HEK293T (cell line): ENCODE data around the gene GIN1.

Source experiments
- CTCF ChIA-PET: fragments of 350-600 bp; formaldehyde crosslinking; extraction: SDS; loops from one replicate; lab custom pipeline; 2021; ENCODE audit warnings: antibody characterized with exemption, inconsistent platforms; lab: Yijun Ruan, JAX
- POLR2A ChIA-PET: fragments of 350-600 bp; formaldehyde crosslinking; extraction: SDS; loops from one replicate; lab custom pipeline; 2020; ENCODE audit warnings: antibody characterized with exemption, inconsistent platforms; lab: Yijun Ruan, JAX
- DNase-seq: peaks from one replicate; pipeline ENCODE4 v3.0.0; 2012; ENCODE audit warnings: mixed read lengths; ENCODE audit errors: extremely low spot score
- ARNT ChIP-seq: fragments of 450-650 bp; IDR thresholded peaks from 2 replicates; pipeline ENCODE4 v1.6.1; 2017; ENCODE audit warnings: mild to moderate bottlenecking
- BHLHE40 ChIP-seq: fragments of 450-650 bp; IDR thresholded peaks from 2 replicates; pipeline ENCODE4 v1.6.1; 2016; ENCODE audit warnings: mild to moderate bottlenecking, moderate library complexity, borderline replicate concordance
- CTBP1 ChIP-seq: fragments of 450-650 bp; IDR thresholded peaks from 2 replicates; pipeline ENCODE4 v1.6.1; 2016; ENCODE audit warnings: borderline replicate concordance
- ELF4 ChIP-seq: fragments of 450-650 bp; IDR thresholded peaks from 2 replicates; pipeline ENCODE4 v1.6.1; 2017; ENCODE audit warnings: antibody characterized with exemption
- FOXA1 ChIP-seq: fragments of 450-650 bp; IDR thresholded peaks from 2 replicates; pipeline ENCODE4 v1.6.1; 2016; ENCODE audit warnings: mild to moderate bottlenecking
- FOXK2 ChIP-seq: fragments of 450-650 bp; IDR thresholded peaks from 2 replicates; pipeline ENCODE4 v1.6.1; 2016; ENCODE audit warnings: mild to moderate bottlenecking
- FOXM1 ChIP-seq: fragments of 450-650 bp; IDR thresholded peaks from 2 replicates; pipeline ENCODE4 v1.6.1; 2017; ENCODE audit warnings: mild to moderate bottlenecking, borderline replicate concordance
- HDGF ChIP-seq: fragments of 450-650 bp; IDR thresholded peaks from 2 replicates; pipeline ENCODE4 v1.6.1; 2017; ENCODE audit warnings: antibody characterized with exemption, borderline replicate concordance
- L3MBTL2 ChIP-seq: fragments of 450-650 bp; conservative IDR thresholded peaks from 2 replicates; pipeline ENCODE4 v1.6.1; 2016; ENCODE audit warnings: mild to moderate bottlenecking
- LEF1 ChIP-seq: fragments of 450-650 bp; IDR thresholded peaks from 2 replicates; pipeline ENCODE4 v1.6.1; 2017; ENCODE audit warnings: mild to moderate bottlenecking, borderline replicate concordance
- NFRKB ChIP-seq: fragments of 450-650 bp; IDR thresholded peaks from 2 replicates; pipeline ENCODE4 v1.6.1; 2016; ENCODE audit warnings: mild to moderate bottlenecking, moderate library complexity
- SP1 ChIP-seq: fragments of 450-650 bp; IDR thresholded peaks from 2 replicates; pipeline ENCODE4 v1.6.1; 2017
- SUZ12 ChIP-seq: fragments of 450-650 bp; IDR thresholded peaks from 2 replicates; pipeline ENCODE4 v1.6.1; 2016; ENCODE audit warnings: mild to moderate bottlenecking
- TARDBP ChIP-seq: fragments of 450-650 bp; IDR thresholded peaks from 2 replicates; pipeline ENCODE4 v1.6.1; 2016
- ZNF384 ChIP-seq: fragments of 450-650 bp; IDR thresholded peaks from 2 replicates; pipeline ENCODE4 v1.6.1; 2016
- TF ChIP-seq, protein P1 (sequence below): fragments of 450-650 bp; IDR thresholded peaks from 2 replicates; pipeline ENCODE4 v1.6.1; 2016

Gene GIN1

DNA sequence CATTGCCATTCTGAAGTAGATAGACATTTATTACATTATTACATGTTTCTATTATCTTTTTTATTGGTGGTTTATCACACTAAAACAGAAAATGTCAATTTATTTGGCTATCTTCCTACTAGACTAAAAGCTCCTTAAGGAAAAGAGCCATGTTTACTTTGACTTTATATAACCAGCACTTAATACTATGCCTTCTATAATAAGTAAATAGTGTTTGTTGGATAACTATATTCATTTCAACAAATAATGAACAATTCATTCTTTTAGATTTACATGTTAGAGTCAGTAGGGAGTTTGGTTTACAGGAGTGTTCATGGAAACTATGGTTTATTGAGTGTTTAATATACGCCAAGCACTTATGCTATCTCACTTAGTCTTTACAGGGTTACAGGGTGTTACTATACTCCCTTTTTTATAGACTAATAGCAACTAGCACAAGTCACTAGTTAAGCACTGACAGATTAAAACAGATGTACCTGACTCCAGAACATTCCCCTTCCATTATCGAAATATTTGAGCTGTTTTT lies 7.4 kb upstream of the GIN1 start:
- ChIA-PET POLR2A (no interaction called here), CTCF (interaction anchor here (1.0 kb wide), 1 partner anchor 9 kb away, joined by 3 read pairs; no protein-coding TSS in a partner anchor)
- DNase-seq, result no peak
- no peak for TF ChIP-seq ELF4
- TF ChIP-seq FOXK2, result no peak
- TF ChIP-seq, protein P1, sequence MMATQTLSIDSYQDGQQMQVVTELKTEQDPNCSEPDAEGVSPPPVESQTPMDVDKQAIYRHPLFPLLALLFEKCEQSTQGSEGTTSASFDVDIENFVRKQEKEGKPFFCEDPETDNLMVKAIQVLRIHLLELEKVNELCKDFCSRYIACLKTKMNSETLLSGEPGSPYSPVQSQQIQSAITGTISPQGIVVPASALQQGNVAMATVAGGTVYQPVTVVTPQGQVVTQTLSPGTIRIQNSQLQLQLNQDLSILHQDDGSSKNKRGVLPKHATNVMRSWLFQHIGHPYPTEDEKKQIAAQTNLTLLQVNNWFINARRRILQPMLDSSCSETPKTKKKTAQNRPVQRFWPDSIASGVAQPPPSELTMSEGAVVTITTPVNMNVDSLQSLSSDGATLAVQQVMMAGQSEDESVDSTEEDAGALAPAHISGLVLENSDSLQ, result no peak
- no peak for TF ChIP-seq BHLHE40
- TF ChIP-seq CTBP1, result no peak
- TF ChIP-seq L3MBTL2, result no peak
- TF ChIP-seq LEF1, result no peak
- TF ChIP-seq FOXM1, result no peak
- TF ChIP-seq ARNT, result no peak

DNA sequence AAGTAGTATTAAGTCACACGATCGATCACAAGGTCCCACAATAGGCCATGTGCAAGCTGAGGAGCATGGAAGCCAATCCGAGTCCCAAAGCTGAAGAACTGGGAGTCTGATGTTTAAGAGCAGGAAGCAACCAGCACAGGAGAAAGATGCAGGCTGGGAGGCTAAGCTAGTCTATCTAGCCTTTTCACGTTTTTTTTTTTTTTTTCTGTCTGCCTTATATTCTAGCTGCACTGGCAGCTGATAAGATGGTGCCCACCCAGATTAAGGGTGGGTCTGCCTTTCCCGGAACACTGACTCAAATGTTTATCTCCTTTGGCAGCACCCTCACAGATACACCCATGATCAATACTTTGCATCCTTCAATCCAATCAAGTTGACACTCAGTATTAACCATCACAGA lies 6.6 kb upstream of the GIN1 start:
- ChIA-PET CTCF (no interaction called here), POLR2A (no interaction called here)
- no peak for TF ChIP-seq FOXK2
- DNase-seq, result no peak

DNA sequence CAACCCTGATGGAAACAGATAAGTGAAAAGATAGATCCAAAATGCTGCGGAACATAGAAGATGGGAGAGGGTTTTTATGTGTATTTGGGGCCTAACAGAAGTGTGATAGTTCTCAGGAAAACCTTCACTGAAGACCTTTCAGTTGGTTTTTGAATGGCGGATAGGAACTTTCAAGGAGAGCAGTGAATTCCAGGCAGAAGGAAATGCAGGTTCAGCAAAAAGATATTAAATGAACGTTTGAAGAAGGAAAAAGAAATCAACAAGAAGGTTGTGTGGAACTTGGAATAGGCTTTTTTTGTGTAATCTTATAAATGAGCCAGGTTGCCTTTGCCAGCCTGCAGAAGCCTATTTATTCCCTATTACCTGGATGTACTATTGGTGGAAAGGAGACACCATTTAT lies 2.3 kb upstream of the GIN1 start:
- CTCF ChIA-PET, result no interaction called here
- no peak for DNase-seq

DNA sequence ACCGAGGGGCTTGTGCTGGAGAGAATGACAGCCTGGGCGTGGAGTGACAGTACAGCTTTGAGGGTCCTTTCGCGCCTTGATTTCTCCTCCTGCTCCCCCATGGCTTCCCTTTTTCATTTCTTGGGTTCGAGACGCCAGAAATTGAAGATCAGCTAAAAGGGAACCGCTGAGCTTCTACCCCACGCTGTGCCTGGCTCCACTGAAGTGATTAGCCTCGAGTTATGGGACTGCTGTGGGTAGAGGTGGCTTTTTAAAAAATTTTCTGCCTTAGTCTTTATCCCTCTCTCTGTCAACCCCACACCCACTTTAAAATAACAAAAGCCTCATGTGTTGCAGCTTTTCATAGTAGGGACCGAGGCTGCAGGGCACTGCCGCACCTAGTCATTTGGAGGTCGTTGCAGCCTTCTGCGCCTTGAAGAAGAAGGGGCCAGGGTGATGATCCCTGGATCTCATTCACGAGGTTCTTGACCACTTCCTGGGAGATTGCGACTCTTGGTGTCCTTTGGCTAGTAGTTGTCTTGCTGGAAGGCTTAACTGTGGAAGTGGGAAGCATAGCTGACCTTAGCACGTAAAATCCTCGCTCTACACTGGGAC lies 766 bp upstream of the GIN1 start:
- DNase-seq, result peak; percentile 18
- ChIA-PET CTCF (interaction anchor here (0.6 kb wide), 1 partner anchor 8 kb away, joined by 3 read pairs; no protein-coding TSS in a partner anchor), POLR2A (interaction anchor here (0.8 to 2.3 kb wide), 11 partner anchors 13 to 825 kb away, joined by 3 to 22 read pairs (median 4); partner anchors contain the start of genes MACIR and PAM)
- TF ChIP-seq TARDBP (no peak), ELF4 (no peak), SP1 (no peak), ARNT (no peak), FOXA1 (no peak), FOXK2 (no peak), LEF1 (no peak), CTBP1 (no peak), HDGF (no peak), ZNF384 (no peak), SUZ12 (no peak), BHLHE40 (no peak), FOXM1 (no peak)
- TF ChIP-seq, protein P1, result no peak

More for the DNA sequence above, 2.3 kb upstream of the GIN1 start:
- POLR2A ChIA-PET, result no interaction called here
- TF ChIP-seq SP1 (no peak), FOXK2 (no peak), CTBP1 (no peak), FOXM1 (no peak), LEF1 (no peak), BHLHE40 (no peak), ARNT (no peak), NFRKB (no peak), SUZ12 (no peak), FOXA1 (no peak), HDGF (no peak), TARDBP (no peak), ELF4 (no peak), L3MBTL2 (no peak), ZNF384 (no peak)
- TF ChIP-seq, protein P1, result no peak

DNA sequence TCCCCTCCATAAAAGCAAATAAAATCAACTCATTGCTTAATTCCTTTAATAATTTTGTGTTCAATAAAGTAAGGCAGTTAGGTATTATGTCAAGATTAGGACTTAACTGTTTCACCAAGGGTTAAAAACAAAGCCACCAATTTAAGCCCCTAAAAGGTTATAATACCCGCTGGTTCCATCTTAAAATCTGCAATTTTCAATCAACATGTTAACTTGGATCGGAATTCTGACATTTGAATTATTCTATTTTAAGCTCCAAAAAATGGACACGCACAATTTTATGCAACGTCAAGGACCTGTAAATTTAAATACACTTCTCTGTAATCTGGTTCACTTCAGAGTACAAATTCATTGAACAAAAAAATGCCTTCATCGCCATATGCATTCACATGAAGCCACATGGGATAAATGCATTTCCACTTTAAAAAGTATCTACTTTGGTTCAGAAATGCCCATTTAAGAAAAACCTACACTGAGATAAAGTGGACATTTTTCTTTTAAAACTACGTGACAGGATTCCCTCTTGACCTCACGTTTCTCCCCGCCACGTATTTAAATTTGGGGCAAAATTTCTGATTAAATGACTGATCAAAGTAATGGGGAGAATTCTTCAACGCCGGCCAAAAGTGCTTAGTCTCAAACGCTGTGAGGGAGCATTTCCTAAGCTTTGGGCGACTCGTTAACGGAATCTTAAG lies 721 bp downstream of the GIN1 start:
- POLR2A ChIA-PET, result interaction anchor here (0.6 to 2.3 kb wide), 16 partner anchors 8 to 394 kb away, joined by 3 to 22 read pairs (median 4); partner anchors contain the start of genes MACIR and PAM
- no peak for DNase-seq
- TF ChIP-seq BHLHE40, result no peak
- TF ChIP-seq L3MBTL2, result peak; percentile 39
- CTCF ChIA-PET, result interaction anchor here (0.6 to 0.7 kb wide), 2 partner anchors 9 to 491 kb away, joined by 3 read pairs; no protein-coding TSS in a partner anchor

DNA sequence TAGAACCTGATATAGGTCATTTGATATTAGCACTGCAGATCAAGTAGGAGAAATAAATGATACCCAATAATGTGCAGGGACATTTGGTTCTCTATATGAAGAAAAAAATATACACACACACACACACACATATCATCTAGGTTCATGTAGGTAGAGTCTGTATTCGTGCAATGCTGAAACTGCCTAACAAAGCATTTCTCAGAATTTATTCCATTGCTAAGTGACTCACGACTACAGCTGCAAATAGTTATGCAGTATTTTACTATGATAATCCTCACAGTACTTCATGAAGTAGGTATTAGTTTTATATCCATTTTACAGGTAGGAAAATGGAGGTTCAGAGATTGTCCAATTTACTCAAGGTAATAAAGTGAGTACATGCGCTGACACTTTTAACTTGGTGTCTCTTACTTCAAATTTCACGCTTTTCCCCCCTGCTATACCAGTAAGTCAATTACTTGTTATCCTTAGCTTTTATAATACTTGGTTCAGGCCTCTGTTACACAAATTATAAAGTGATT lies 2.4 kb downstream of the GIN1 start:
- no peak for DNase-seq
- TF ChIP-seq CTBP1 (no peak), SUZ12 (no peak), ZNF384 (no peak), NFRKB (no peak), FOXM1 (no peak), FOXK2 (no peak), SP1 (no peak), FOXA1 (no peak), TARDBP (no peak), ARNT (no peak), BHLHE40 (no peak), ELF4 (no peak), HDGF (no peak), L3MBTL2 (no peak), LEF1 (no peak)
- TF ChIP-seq, protein P1, result no peak
- POLR2A ChIA-PET, result no interaction called here
- CTCF ChIA-PET, result no interaction called here
